H1 (cell line): ENCODE data around the gene ASB4.

Experiments used
- RAD21 ChIP-seq, 2 experiments: IDR thresholded peaks in 1 of 2; conservative IDR thresholded peaks in 1 of 2; 2 replicates each; pipeline ENCODE4 v1.6.1; 2011; ENCODE audit warnings: low read depth in 2 of 2, low read length in 2 of 2, improper control_type of control experiment in 1 of 2, inconsistent platforms in 1 of 2, mild to moderate bottlenecking in 1 of 2, moderate library complexity in 1 of 2
- SAP30 ChIP-seq: fragments of 300-600 bp; sonication (generic); IDR thresholded peaks from 2 replicates; pipeline ENCODE4 v1.7.1; 2012; ENCODE audit warnings: low read length, moderate library complexity, mild to moderate bottlenecking, inconsistent platforms; ENCODE audit not compliant: insufficient read depth, insufficient replicate concordance

GRCh38 chr7:95508780-95509179, 23.0 kb downstream of the ASB4 start:
- TF ChIP-seq RAD21 (IDR thresholded peaks at IDR 0.05 in 1 of 2, conservative IDR thresholded peaks at IDR 0.05 in 1 of 2; ENCODE audit: low read depth in 2 of 2, low read length in 2 of 2) (no peak), SAP30 (no peak)
